HG03457 (cell line): ENCODE results near the gene SLC33A1.

Experiments
- ATAC-seq: cut with Tn5 transposase; IDR thresholded peaks from one replicate; pipeline ENCODE4 v1.9.1; 2021; ENCODE audit warnings: moderate number of reproducible peaks; ENCODE audit not compliant: unreplicated experiment

The SLC33A1 gene

DNA sequence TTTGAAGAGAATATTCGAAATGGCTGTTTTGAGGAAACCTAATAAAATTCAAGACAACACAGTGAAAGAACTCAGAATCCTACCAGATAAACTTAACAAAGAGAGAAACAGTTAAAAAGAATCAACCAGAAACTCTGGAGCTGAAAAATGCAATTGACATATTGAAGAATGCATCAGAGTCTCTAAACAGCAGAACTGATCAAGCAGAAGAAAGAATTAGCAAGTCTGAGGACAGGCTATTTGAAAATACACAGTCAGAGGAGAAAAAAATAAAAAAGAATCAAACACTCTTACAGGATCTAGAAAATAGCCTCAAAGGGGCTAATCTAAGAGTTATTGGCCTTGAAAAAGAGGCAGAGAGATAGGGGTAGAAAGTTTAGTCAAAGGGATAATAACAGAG, 61.7 kb downstream of the SLC33A1 start:
- ATAC-seq = no peak

GRCh38 chr3:155791190-155791589, 63.0 kb downstream of the SLC33A1 start:
- no peak for ATAC-seq

GRCh38 chr3:155790272-155790925, 63.8 kb downstream of the SLC33A1 start:
- ATAC-seq = no peak

DNA sequence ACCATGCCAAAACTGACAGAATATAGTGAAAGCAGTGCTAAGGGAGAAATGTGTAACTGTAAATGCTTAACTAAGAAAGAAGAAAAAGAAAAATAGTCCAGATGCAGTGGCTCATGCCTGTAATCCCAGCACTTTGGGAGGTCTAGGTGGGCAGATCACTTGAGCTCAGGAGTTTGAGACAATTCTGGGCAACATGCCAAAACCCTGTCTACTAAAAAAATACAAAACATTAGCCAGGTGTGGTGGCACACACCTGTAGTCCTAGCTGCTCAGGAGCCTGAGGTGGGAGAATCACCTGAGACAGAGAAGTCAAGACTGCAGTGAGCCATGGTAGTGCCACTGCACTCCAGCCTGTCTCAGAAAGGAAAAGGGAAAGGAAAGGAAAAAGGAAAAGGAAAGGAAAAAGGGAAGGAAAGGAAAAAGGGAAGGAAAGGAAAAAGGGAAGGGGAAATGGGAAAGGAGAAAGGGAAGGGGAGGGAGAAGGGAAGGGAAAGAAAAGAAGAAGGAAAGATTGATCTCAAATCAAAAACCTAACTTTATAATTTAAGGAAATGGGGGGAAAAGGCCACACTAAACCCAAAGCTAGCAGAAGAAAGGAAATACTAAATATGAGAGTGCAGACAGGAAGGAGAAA, 68.4 kb downstream of the SLC33A1 start:
- no peak for ATAC-seq

- ATAC-seq = no peak
These were observed 71.8 kb downstream of the SLC33A1 start for GRCh38 chr3:155782390-155782953.

GRCh38 chr3:155780291-155780690, 73.9 kb downstream of the SLC33A1 start:
- ATAC-seq = no peak

DNA sequence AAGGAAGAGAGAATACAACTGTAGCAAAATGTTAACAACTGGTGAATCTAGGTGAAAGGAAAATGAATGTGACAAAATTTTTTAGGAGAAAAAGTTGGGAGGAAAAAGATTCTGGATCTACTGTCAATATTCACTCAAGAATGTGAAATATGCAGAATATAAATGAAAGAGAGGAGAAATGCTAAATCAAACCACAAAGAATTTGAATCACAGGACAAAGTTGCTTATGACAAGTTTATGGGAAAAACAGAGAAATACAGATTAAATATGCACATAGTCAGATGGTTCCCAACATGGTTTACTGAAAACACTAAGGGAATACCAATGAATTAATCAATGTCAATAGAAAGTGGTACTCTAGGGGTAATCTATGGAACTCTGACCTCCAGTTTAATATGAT, 75.8 kb downstream of the SLC33A1 start:
- no peak for ATAC-seq

DNA sequence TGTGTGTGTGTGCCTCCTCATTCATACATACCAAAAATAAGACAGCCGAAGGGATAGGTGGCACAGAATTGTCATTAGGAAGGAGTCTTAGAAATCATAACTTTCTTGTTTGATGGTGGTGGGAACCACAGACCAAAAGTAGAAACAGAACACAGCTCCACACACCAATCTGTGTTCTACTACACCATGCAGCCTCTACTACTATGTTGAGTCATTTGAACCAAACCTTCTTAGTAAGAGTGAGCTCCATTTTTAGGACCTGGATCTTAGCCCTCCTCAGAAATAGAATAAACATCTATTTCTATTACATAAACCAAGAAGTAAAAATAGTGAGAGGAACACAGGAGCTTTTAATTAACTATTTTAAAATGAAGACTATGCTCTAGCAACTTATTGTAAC, 81.4 kb downstream of the SLC33A1 start:
- no peak for ATAC-seq

GRCh38 chr3:155771126-155771525, 83.1 kb downstream of the SLC33A1 start:
- no peak for ATAC-seq
